Heart right ventricle (tissue), 16 donors: Measurements from ENCODE around the gene FKBP4. TPM values are rescaled to one million over a fixed set of nuclear protein-coding genes. Genes with fewer than 3 reads are reported as not detected.
A peak's percentile ranks its signal among the peaks of the same experiment; 100 is the strongest.

ENCODE experiments used
- ATAC-seq, 8 donors: fragments of 200-7000 bp; cut with Tn5 transposase; one replicate each; pipeline ENCODE4 v1.9.1; 2020; ENCODE audit warnings: mild to moderate bottlenecking in 8 of 8, moderate library complexity in 8 of 8, moderate number of reproducible peaks in 1 of 8
- DNase-seq, 2 donors: peaks; one replicate each; pipeline ENCODE4 v3.0.0-alpha.2; 2020
- H3K27ac ChIP-seq, 10 donors: fragments of 200-600 bp; sonication (generic) in 2 of 10; one replicate each; pipeline versions ENCODE4 v1.5.0 to v1.8.0; 2020 to 2022; ENCODE audit warnings: mild to moderate bottlenecking in 3 of 10
- H3K27me3 ChIP-seq, 7 donors: fragments of 200-600 bp; one replicate each; pipeline ENCODE4 v1.8.0; 2021 to 2022; ENCODE audit warnings: mild to moderate bottlenecking in 2 of 7
- H3K36me3 ChIP-seq, 9 donors: fragments of 200-600 bp; sonication (generic) in 1 of 9; one replicate each; pipeline versions ENCODE4 v1.5.0 to v1.8.0; 2020 to 2022; ENCODE audit warnings: mild to moderate bottlenecking in 2 of 9
- H3K4me1 ChIP-seq, 9 donors: fragments of 200-600 bp; sonication (generic) in 1 of 9; one replicate each; pipeline versions ENCODE4 v1.5.0 to v1.8.0; 2020 to 2022; ENCODE audit warnings: mild to moderate bottlenecking in 4 of 9
- H3K4me3 ChIP-seq, 10 donors: fragments of 200-600 bp; sonication (generic) in 2 of 10; one replicate each; pipeline versions ENCODE4 v1.5.0 to v1.8.0; 2020 to 2022; ENCODE audit warnings: mild to moderate bottlenecking in 7 of 10, moderate library complexity in 2 of 10
- H3K9me3 ChIP-seq, 11 donors: fragments of 200-600 bp in 10 of 11; sonication (generic) in 2 of 11; one replicate each; pipeline versions ENCODE4 v1.5.0 to v1.8.0; 2013 to 2022; ENCODE audit warnings: mild to moderate bottlenecking in 2 of 11, control low read depth in 1 of 11, moderate library complexity in 1 of 11
- WGBS, 2 donors: extraction: QIAGEN DNeasy Blood & Tissue Kit; methylation state at CpG; one replicate each; pipeline ENCODE4 v1.1.7; 2013; ENCODE audit warnings: inconsistent platforms in 1 of 2; 5-methylcytosine and 5-hydroxymethylcytosine counted together
- intact Hi-C, 10 donors: fragments of 100-400 bp; cut with DNase I; formaldehyde crosslinking; loops; one replicate each; pipeline versions ENCODE4 v1.11.1 to v1.14.2; 2022
- polyA plus RNA-seq, 2 donors: library from polyadenylated mRNA; stranded (reverse); fragments of 200-250 nt; gene quantifications; one replicate each; pipeline ENCODE4 v1.2.3, GENCODE V29; 2013
- total RNA-seq, 10 donors: library from RNA; stranded (reverse); fragmentation: NEBNext Ultra II Directional in 3 of 10; extraction: Animal tissue kit (Norgen Biotek cat#: 25700) in 3 of 10; gene quantifications; one replicate each; pipeline versions ENCODE4 v1.2.1 to v1.2.4, GENCODE V29; 2021 to 2023
- TF ChIP-seq, protein P1 (sequence below), 9 donors: fragments of 200-600 bp; sonication (generic) in 2 of 9; IDR thresholded peaks; one replicate each; pipeline versions ENCODE4 v1.5.0 to v1.8.0; 2021 to 2022; ENCODE audit warnings: antibody characterized with exemption in 9 of 9, mild to moderate bottlenecking in 5 of 9, moderate library complexity in 1 of 9
- donor health status: Arrhythmogenic right ventricular cardiomyopathy.
- donor health status: ischemic (EF 13 %, LVEDD 7.1; RV severe dilation, severe dysfunction).
- donor health status: healthy with polysubstance abuse.
- donor health status: DM: no; HTN: yes; CAD: no.
- donor health status: DM: no; HTN: no; CAD: no.
- donor health status: ischemic (EF 25% LVEDD 6.9; RV normal size, moderate dysfunction).
- donor health status: ischemic (EF 25% LVEDD 5.7; RV mildly dilated, moderate dysfunction).
- donor health status: healthy.
- donor health status: DM: yes; HTN: yes; CAD: no.
- donor health status: Ischemic cardiomyopathy.
- donor health status: ischemic (EF 35%, LVEDD 5.7; RV mildly dilated, moderate dysfunction).
- donor health status: nonischemic (EF 11% LVEDD 7.7; RV severe dilation, severe dysfunction).
- donor health status: DM: yes; HTN: yes; CAD: no.
- donor health status: PGD.
- donor health status: ischemic (EF 29% LVEDD 5.4; RV normal size, mild dysfunction).
- donor health status: nonischemic (EF 23%, LVEDD 6.1; RV moderate dilation, normal function).

The FKBP4 gene
- total and polyA plus RNA-seq, 12 donors = 18.7 to 65.8 (median 49.1) TPM

- TF ChIP-seq, protein P1, sequence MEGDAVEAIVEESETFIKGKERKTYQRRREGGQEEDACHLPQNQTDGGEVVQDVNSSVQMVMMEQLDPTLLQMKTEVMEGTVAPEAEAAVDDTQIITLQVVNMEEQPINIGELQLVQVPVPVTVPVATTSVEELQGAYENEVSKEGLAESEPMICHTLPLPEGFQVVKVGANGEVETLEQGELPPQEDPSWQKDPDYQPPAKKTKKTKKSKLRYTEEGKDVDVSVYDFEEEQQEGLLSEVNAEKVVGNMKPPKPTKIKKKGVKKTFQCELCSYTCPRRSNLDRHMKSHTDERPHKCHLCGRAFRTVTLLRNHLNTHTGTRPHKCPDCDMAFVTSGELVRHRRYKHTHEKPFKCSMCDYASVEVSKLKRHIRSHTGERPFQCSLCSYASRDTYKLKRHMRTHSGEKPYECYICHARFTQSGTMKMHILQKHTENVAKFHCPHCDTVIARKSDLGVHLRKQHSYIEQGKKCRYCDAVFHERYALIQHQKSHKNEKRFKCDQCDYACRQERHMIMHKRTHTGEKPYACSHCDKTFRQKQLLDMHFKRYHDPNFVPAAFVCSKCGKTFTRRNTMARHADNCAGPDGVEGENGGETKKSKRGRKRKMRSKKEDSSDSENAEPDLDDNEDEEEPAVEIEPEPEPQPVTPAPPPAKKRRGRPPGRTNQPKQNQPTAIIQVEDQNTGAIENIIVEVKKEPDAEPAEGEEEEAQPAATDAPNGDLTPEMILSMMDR (IDR thresholded peaks at IDR 0.05) = no peak
- Histone ChIP-seq H3K27me3 (peaks cover 0 to 35% (median 13%) of the 10 kb centered on the region in 7 donors), H3K9me3 (peaks cover 0 to 9% (median 0%) of the 10 kb centered on the region in 11 donors), H3K36me3 (no peaks in the 10 kb centered on the region), H3K27ac (no peak overlapping the region), H3K4me3 (no peak overlapping the region), H3K4me1 (peaks cover 0 to 5% (median 0%) of the 10 kb centered on the region in 9 donors)
- no peak for ATAC-seq
- intact Hi-C loops = no loop called here
- no peak for DNase-seq
Observed at GRCh38 chr12:2751230-2751629, 43.5 kb upstream of the FKBP4 start.

- ATAC-seq (no peak), DNase-seq (no peak)
- 57 to 63% methylated on average over 2 of the region's 2 CpGs for WGBS, 2 donors
- Histone ChIP-seq H3K4me3 (no peak overlapping the region), H3K36me3 (no peaks in the 10 kb centered on the region), H3K27ac (no peak overlapping the region), H3K27me3 (peaks cover 0 to 35% (median 13%) of the 10 kb centered on the region in 7 donors), H3K4me1 (peaks cover 0 to 5% (median 0%) of the 10 kb centered on the region in 9 donors), H3K9me3 (peaks cover 0 to 9% (median 0%) of the 10 kb centered on the region in 11 donors)
- intact Hi-C loops = no loop called here
- TF ChIP-seq, protein P1 (IDR thresholded peaks at IDR 0.05) = no peak
Observed at GRCh38 chr12:2751686-2752085, 43.1 kb upstream of the FKBP4 start.

GRCh38 chr12:2752676-2753371, 41.9 kb upstream of the FKBP4 start:
- peaks cover 0 to 5% (median 0%) of the 10 kb centered on the region in 9 donors for H3K4me1 ChIP-seq
- intact Hi-C loops = no loop called here
- ATAC-seq (peak; percentile 94 to 99 (median 98)), DNase-seq (peak; percentile 82 to 84)
- no peaks in the 10 kb centered on the region for H3K36me3 ChIP-seq
- H3K27me3 ChIP-seq = peaks cover 0 to 35% (median 13%) of the 10 kb centered on the region in 7 donors
- peaks cover 0 to 4% (median 0%) of the 10 kb centered on the region in 11 donors for H3K9me3 ChIP-seq
- no peak overlapping the region for H3K27ac ChIP-seq
- TF ChIP-seq, protein P1 (IDR thresholded peaks at IDR 0.05) = peak in 2 of 9 donors; percentile 10 to 13
- 6 to 8% methylated on average over 56 to 58 of the region's 58 CpGs for WGBS, 2 donors
- no peak overlapping the region for H3K4me3 ChIP-seq

DNA sequence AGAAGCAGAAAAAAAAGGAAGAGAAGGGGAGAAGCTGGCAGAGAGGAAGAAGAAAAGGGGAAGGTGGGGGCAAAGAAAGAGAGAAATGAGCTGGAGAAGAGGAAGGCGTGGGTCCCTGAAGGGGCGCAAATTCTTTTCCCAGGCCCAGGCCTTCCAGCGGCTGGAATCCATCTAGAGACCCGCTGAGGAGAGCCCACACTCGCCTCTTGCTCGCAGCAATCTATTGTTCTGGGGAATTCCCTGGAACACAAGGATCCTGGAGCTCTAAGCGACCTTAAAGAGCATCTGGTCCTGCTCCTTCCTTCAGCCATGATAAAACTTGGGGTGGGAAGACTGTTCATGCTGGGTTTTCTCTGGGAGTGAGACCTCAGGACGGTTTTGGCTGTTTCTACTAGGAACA, 41.2 kb upstream of the FKBP4 start:
- H3K4me3 ChIP-seq = no peak overlapping the region
- intact Hi-C loops = no loop called here
- H3K4me1 ChIP-seq = peaks cover 0 to 5% (median 0%) of the 10 kb centered on the region in 9 donors
- no peak overlapping the region for H3K27ac ChIP-seq
- H3K36me3 ChIP-seq = no peaks in the 10 kb centered on the region
- WGBS, 2 donors = 49% methylated on average over 8 of the region's 8 CpGs
- TF ChIP-seq, protein P1 (IDR thresholded peaks at IDR 0.05) = no peak
- ATAC-seq (no peak), DNase-seq (no peak)
- H3K27me3 ChIP-seq = peaks cover 0 to 35% (median 13%) of the 10 kb centered on the region in 7 donors
- peaks cover 0 to 2% (median 0%) of the 10 kb centered on the region in 11 donors for H3K9me3 ChIP-seq
